ENCODE measurements around the gene WTAP.

- TF ChIP-seq MAX (IDR thresholded peaks at IDR 0.05): no peak
- TF ChIP-seq EGR1 (IDR thresholded peaks at IDR 0.05): no peak
- no peak for TF ChIP-seq REST (IDR thresholded peaks at IDR 0.05; ENCODE audit: low read depth)
These were observed 25.8 kb upstream of the WTAP start for GRCh38 chr6:159701413-159701999.
